Suprapubic skin (tissue), 4 donors: ENCODE results near the gene CNPY3.
"Not testable (repeated sequence)": the region's sequence is repeated elsewhere in the genome, so short reads cannot be mapped to it uniquely, and the experiment has no call there.

Source experiments
- CTCF ChIP-seq, 2 donors: fragments of 200-600 bp in 1 of 2; fragments of 450-650 bp in 1 of 2; sonication (generic) in 1 of 2; IDR thresholded peaks; one replicate each; pipeline ENCODE4 v1.5.1; 2016 to 2019; ENCODE audit warnings: antibody characterized with exemption in 2 of 2, mild to moderate bottlenecking in 1 of 2, moderate library complexity in 1 of 2
- EP300 ChIP-seq: sonication (generic); formaldehyde crosslinking; IDR thresholded peaks from one replicate; pipeline ENCODE4 v1.6.1; 2017; ENCODE audit warnings: antibody characterized with exemption
- POLR2A ChIP-seq, 2 donors: fragments of 450-650 bp; IDR thresholded peaks; one replicate each; pipeline ENCODE4 v1.6.1; 2017; ENCODE audit warnings: antibody characterized with exemption in 2 of 2, mild to moderate bottlenecking in 2 of 2, moderate library complexity in 2 of 2
- POLR2AphosphoS5 ChIP-seq, 3 donors: sonication (generic); formaldehyde crosslinking; IDR thresholded peaks; one replicate each; pipeline ENCODE4 v1.6.1; 2017; ENCODE audit warnings: antibody characterized with exemption in 3 of 3

GRCh38 chr6:42941356-42941755, 12.1 kb downstream of the CNPY3 start:
- TF ChIP-seq POLR2AphosphoS5 (IDR thresholded peaks at IDR 0.05); CTCF (IDR thresholded peaks at IDR 0.05); POLR2A (IDR thresholded peaks at IDR 0.05); EP300: not testable (repeated sequence)
